Activated T-cell treated with anti-CD3 and anti-CD28 coated beads for 48 hours (primary cell): ENCODE measurements around the gene ZNF644.
A peak's percentile ranks its signal among the peaks of the same experiment; 100 is the strongest.

Source experiments
- DNase-seq: peaks from one replicate; pipeline ENCODE4 v3.0.0-alpha.2; 2020; ENCODE audit warnings: low read depth

ZNF644 gene

GRCh38 chr1:91020967-91021685 is 709 bp downstream of the ZNF644 start:
- DNase-seq = peak; percentile 66

DNA sequence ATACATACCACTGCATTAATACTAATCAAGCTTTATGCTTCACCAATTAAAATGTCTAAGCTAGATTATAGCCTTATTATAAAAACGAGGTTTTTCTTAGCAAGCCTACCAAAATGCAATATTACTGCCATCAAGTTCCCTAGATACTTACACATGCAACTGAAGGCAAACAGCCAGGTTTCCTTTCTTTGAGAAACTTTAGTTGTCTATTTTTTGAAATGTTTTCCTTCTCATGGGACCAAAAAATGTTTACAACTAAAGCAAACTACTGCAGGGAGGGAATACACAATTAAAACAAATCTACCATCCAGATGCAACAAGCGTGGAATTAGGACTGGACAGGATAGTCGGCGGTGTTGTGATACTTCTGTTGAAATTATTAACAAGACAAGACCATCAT is 1.3 kb downstream of the ZNF644 start:
- DNase-seq = no peak

GRCh38 chr1:91018006-91018405 is 3.8 kb downstream of the ZNF644 start:
- DNase-seq = no peak

GRCh38 chr1:91015794-91016550 is 5.9 kb downstream of the ZNF644 start:
- DNase-seq = no peak

GRCh38 chr1:91015358-91015780 is 6.5 kb downstream of the ZNF644 start:
- no peak for DNase-seq

DNA sequence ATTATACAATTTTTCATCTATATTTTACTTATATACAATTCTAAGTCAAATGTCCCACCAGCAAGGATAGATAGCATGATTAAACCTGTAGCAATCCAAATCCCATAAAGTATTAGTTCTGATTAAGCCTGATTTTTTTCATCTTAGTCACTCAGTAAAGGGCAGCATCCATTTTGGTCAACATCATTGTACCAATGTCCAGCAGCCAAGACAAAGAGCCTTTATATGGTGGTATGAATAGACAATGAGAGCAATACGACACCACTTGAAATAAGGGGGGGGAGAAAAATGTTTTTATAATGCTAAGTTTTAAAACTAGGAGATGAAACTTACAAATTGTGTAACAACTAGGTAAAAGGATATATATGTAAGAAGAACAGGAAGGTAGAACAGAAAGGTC is 7.4 kb downstream of the ZNF644 start:
- no peak for DNase-seq

DNA sequence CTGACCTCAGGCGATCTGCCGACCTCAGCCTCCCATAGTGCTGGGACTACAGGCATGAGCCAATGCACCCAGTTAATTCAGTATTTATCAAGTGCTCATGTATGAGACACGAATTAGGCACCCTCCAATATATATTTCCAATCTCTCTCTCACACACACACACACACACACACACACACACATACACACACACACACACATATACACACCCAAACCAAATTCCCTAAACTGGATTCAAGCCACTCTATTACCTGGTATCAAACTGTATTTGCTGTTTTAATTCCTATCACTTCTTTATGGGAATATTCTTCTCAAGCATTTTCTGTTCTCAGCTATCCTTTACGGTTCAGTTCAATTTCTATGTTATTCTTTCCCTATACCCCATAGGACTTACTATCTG is 8.5 kb downstream of the ZNF644 start:
- no peak for DNase-seq

DNA sequence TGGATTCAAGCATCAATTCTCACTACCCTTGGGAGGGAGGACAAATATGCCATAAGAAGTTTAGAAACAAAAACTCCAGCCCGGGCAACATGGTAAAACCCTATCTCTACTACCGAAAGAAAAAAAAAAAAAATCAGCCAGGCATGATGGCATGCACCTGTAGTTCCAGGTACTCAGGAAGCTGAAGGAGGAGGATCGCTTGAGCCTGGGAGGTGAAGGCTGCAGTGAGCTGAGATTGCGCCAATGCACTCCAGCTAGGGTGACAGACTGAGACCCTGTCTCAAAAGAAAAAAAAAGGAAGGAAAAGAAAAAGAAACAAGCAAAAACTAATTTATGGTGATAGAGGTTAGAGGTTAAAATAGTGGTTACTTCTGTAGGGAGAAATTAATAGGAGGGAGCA is 9.6 kb downstream of the ZNF644 start:
- no peak for DNase-seq

- DNase-seq = no peak
Measured at GRCh38 chr1:91011726-91012125, 10.1 kb downstream of the ZNF644 start.

GRCh38 chr1:91007827-91008226 is 14.0 kb downstream of the ZNF644 start:
- no peak for DNase-seq

- no peak for DNase-seq
Measured at GRCh38 chr1:91007092-91007491, 14.7 kb downstream of the ZNF644 start.

DNA sequence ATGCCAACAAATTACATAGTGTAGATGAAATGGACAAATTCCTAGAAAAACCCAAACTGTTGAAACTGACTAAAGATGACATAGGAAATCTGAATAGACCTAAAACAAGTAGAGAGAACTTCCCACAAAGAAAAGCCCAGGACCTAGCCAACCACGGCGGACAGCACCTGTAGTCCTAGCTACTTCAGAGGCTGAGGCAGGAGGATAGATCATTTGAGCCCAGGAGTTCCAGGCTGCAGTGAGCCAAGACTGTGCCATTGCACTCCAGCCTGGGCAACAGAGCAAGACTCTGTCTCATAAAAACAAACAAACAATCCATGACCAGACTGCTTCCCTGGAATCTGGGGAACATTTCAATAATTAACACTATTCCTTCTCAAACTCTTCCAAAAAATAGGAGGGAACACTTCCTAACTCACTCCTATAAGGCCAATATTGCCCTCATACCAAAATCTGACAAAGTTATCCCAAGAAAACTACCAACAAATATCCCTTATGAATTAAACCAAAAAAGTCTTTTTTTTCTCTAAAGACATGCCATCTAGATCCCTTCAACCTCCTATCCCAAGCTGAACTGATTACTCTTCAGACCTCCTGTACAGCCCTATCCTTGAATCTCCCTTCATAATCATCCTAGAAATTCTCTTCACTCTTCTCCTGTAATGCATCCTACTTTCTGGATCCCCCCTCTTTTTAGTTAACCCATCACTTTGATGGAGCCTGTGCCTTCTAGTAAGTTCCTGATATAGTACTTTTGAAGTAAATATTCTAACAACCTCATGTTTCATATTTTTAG is 15.5 kb downstream of the ZNF644 start:
- no peak for DNase-seq

DNA sequence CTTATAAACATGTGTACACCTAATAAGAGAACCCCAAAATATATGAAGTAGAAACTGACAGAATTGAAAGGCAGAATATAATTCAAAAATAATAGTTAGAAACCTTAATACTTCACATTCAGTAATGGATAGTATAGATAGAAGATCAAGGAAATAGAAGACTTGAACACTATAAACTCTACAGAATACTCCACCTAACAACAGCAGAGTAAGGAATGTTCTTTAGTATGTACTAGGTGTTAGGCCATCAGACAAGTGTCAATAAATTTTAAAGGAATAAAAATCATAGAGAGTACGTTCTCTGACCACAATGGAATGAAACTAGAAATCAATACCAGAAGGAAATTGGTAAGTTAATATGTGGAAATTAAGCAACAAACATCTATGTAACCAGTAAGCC is 16.6 kb downstream of the ZNF644 start:
- DNase-seq = no peak

DNA sequence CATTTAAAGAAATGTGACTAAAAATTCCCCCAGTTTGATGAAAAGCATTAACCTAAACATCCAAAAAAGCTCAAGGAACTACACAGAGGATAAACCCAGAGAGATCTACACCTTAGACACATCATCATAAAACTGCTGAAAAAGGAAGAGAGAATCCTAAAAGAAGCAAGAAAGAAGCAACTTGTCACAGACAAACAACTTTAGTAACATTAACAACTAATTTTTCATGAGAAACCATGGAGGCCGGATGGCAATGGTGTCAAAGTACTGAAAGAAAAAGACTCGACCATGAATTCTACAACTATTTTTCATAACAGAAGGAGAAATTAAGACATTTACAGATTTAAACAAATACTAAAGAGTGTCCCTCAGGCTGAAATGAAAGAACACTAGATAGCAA is 17.7 kb downstream of the ZNF644 start:
- DNase-seq = no peak

- no peak for DNase-seq
Measured at GRCh38 chr1:90996742-90997413, 25.0 kb downstream of the ZNF644 start.

DNA sequence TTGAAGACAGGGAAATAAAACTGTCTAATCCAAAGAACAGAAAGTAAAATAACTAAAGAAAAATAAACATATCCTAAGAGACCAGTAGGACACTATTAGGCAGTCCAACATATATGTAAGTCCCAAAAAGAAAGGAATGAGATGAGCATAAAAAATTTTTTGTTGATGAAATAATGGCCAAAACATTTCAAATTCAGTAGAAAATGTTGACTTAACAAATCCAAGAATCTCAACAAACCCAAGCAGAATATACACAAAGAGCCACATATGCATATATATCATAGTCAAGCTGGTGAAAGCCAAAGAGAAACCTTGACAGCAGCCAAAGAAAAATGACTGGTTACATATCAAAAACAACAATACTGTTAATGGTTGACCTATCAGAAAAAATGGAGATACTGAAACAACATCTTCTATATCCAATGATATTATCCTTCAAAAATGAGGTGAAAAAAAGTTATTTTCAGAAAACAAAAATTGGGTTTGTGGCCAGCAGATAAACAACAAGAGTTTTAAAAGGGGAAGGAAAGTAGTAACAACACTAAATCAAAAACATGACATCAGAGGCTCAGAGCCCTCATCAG is 26.4 kb downstream of the ZNF644 start:
- no peak for DNase-seq

DNA sequence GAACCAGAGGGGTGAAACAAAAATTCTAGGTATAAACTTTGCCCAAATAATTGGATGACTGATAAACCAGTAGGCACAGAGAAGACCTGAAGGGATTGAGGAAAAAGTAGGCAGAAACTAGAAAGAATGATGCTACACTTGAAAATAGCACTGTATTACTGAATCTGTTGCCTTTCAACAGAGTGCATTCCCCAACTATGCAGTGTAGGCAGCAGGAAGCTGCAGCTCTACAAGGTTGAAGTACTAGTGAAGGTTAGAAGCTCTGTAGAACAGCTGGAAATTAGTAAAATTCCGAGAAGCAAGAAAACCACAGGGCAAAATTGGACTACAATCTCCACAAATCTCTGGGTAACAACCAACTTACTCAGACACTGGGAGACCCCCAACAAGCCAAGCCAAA is 27.4 kb downstream of the ZNF644 start:
- DNase-seq = no peak

DNA sequence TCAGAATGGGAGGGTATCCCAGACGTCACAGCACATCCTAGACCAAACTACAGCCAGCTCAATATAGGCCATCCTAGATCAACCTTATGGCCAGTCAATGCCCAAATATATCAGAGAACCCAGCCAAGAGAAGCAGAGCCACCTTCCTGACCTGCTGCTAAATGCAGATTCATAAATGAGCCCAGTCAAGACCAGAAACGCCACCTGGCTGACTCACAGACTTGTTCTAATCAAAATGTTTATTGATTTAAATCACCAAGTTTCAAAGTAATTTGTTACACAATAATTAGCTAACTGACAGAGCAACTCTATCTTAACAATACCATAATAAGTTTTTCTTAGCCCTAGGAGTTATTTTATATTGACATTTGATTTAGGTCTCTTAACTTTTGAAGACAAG is 28.6 kb downstream of the ZNF644 start:
- no peak for DNase-seq

- no peak for DNase-seq
Measured at GRCh38 chr1:90990779-90991178, 31.1 kb downstream of the ZNF644 start.

DNA sequence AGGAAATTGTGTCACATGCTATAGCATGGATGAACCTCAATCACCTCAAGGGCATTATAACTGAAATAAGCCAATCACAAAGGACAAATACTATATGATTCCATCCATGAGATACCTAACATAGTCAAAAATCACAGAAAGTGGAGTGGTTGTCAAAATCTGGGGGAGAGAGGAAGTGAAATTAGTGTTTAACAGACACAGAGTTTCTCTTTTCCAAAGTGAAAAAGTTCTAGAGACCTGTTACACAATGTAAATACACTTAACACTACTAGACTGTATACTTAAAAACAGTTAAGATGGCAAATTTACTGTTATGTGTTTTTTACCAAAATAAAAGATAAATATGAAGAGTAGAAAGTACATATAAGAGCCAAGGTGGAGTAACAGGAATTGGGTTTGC is 31.8 kb downstream of the ZNF644 start:
- no peak for DNase-seq

DNA sequence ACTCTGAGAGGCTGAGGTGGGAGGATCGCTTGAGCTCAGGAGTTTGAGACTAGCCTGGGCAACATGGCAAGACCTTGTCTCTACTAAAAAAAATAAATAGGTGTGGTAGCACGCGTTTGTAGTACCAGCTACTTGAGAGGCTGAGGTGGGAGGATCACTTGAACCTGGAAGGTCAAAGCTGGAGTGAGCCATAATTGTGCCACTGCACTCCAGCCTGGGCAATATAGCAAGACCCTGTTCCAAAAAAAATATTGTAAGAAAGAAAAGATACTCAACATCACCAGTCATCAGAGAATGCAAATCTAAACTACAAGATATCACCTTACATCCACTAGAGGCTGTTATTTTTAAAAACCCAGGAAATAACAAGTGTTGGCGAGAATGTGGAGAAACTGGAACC is 32.5 kb downstream of the ZNF644 start:
- DNase-seq = no peak

DNA sequence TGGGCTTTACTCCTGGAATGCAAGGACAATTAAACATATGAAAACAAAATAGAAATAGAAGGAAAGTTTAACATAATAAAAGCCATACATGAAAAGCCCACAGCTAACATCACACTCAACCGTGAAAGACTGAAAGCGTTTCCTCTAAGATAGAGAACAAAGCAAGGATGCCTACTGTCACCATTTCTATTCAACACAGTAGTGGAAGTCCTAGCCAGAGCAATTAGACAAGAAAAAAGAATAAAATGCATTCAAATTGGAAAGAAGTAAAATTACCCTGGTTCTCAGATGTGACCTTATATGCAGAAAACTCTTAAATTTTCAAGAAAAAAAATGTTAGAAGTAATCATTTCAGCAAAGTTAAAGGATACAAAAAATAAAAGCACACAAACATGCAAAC is 34.0 kb downstream of the ZNF644 start:
- DNase-seq = no peak
